H9 (cell line): ENCODE data around the gene MAPK14. TPM values are rescaled to one million over a fixed set of nuclear protein-coding genes. Genes with fewer than 3 reads are reported as not detected.

ENCODE experiments used
- DNase-seq: peaks from one replicate; pipeline ENCODE4 v3.0.0-alpha.2; 2017
- H2AFZ ChIP-seq: one replicate; pipeline ENCODE4 v1.6.1; 2013; ENCODE audit warnings: mild to moderate bottlenecking, low read length, control low read depth, moderate library complexity
- H2AK5ac ChIP-seq: 2 replicates; pipeline ENCODE4 v1.6.1; 2013; ENCODE audit warnings: low read length, control low read depth, mixed read lengths; ENCODE audit not compliant: insufficient read length
- H2BK120ac ChIP-seq: one replicate; pipeline ENCODE4 v1.6.1; 2013; ENCODE audit warnings: low read depth, mild to moderate bottlenecking, low read length, control low read depth, inconsistent platforms; ENCODE audit not compliant: poor library complexity, severe bottlenecking
- H2BK12ac ChIP-seq: 2 replicates; pipeline ENCODE4 v1.6.1; 2013; ENCODE audit warnings: low read length, control low read depth, mixed read lengths, low read depth; ENCODE audit not compliant: insufficient read length
- H2BK15ac ChIP-seq: 2 replicates; pipeline ENCODE4 v1.6.1; 2013; ENCODE audit warnings: low read depth, low read length, control low read depth
- H2BK20ac ChIP-seq: one replicate; pipeline ENCODE4 v1.6.1; 2013; ENCODE audit warnings: low read depth, mild to moderate bottlenecking, low read length, control low read depth, inconsistent platforms; ENCODE audit not compliant: poor library complexity, severe bottlenecking
- H2BK5ac ChIP-seq: 2 replicates; pipeline ENCODE4 v1.6.1; 2013; ENCODE audit warnings: low read length, control low read depth, mixed read lengths; ENCODE audit not compliant: insufficient read length
- H3K14ac ChIP-seq: 2 replicates; pipeline ENCODE4 v1.6.1; 2013; ENCODE audit warnings: low read length, control low read depth; ENCODE audit not compliant: insufficient read depth
- H3K18ac ChIP-seq: 2 replicates; pipeline ENCODE4 v1.6.1; 2013; ENCODE audit warnings: low read depth, mild to moderate bottlenecking, mixed read lengths, low read length, control low read depth; ENCODE audit not compliant: insufficient read length
- H3K23ac ChIP-seq: 2 replicates; pipeline ENCODE4 v1.6.1; 2013; ENCODE audit warnings: low read length, control low read depth, mixed read lengths, low read depth; ENCODE audit not compliant: insufficient read length
- H3K23me2 ChIP-seq: 2 replicates; pipeline ENCODE4 v1.6.1; 2013; ENCODE audit warnings: low read depth, mild to moderate bottlenecking, mixed read lengths, low read length, control low read depth; ENCODE audit not compliant: insufficient read length, poor library complexity, severe bottlenecking
- H3K27ac ChIP-seq: 2 replicates; pipeline ENCODE4 v1.5.1; 2013; ENCODE audit warnings: low read length, control low read depth, mixed read lengths, low read depth; ENCODE audit not compliant: insufficient read length
- H3K27me3 ChIP-seq: 2 replicates; pipeline ENCODE4 v1.6.1; 2013; ENCODE audit warnings: low read length, control low read depth, inconsistent platforms; ENCODE audit not compliant: insufficient read depth
- H3K4ac ChIP-seq: 2 replicates; pipeline ENCODE4 v1.6.1; 2013; ENCODE audit warnings: low read depth, mild to moderate bottlenecking, control low read depth, inconsistent platforms, low read length, moderate library complexity
- H3K4me1 ChIP-seq: 2 replicates; pipeline ENCODE4 v1.6.1; 2013; ENCODE audit warnings: low read length, control low read depth, inconsistent platforms; ENCODE audit not compliant: insufficient read depth
- H3K4me2 ChIP-seq: 2 replicates; pipeline ENCODE4 v1.6.1; 2013; ENCODE audit warnings: low read length, control low read depth, mixed read lengths; ENCODE audit not compliant: insufficient read length, insufficient read depth
- H3K56ac ChIP-seq: 2 replicates; pipeline ENCODE4 v1.6.1; 2013; ENCODE audit warnings: low read depth, mild to moderate bottlenecking, mixed read lengths, low read length, control low read depth; ENCODE audit not compliant: insufficient read length
- H3K79me1 ChIP-seq: 2 replicates; pipeline ENCODE4 v1.6.1; 2013; ENCODE audit warnings: low read depth, mild to moderate bottlenecking, moderate library complexity, low read length, control low read depth, inconsistent platforms; ENCODE audit not compliant: insufficient read depth, poor library complexity, severe bottlenecking
- H3K79me2 ChIP-seq: 2 replicates; pipeline ENCODE4 v1.6.1; 2013; ENCODE audit warnings: low read length, control low read depth, inconsistent platforms; ENCODE audit not compliant: insufficient read depth
- H3K9ac ChIP-seq: 2 replicates; pipeline ENCODE4 v1.6.1; 2013; ENCODE audit warnings: low read length, control low read depth, mixed read lengths; ENCODE audit not compliant: insufficient read length; ENCODE audit errors: extremely low read depth
- H3K9me3 ChIP-seq: one replicate; pipeline ENCODE4 v1.6.1; 2013; ENCODE audit warnings: low read depth, low read length, inconsistent platforms; ENCODE audit not compliant: control insufficient read depth
- H3T11ph ChIP-seq: one replicate; pipeline ENCODE4 v1.6.1; 2013; ENCODE audit warnings: mild to moderate bottlenecking, low read length, control low read depth, inconsistent platforms
- H4K20me1 ChIP-seq: one replicate; pipeline ENCODE4 v1.6.1; 2013; ENCODE audit not compliant: control insufficient read depth, insufficient read length, insufficient read depth
- H4K5ac ChIP-seq: 2 replicates; pipeline ENCODE4 v1.6.1; 2013; ENCODE audit warnings: low read depth, mild to moderate bottlenecking, mixed read lengths, low read length, control low read depth; ENCODE audit not compliant: insufficient read length
- H4K8ac ChIP-seq: replicated peaks from 2 replicates; pipeline ENCODE4 v1.6.1; 2013; ENCODE audit warnings: low read length, control low read depth, mixed read lengths, low read depth; ENCODE audit not compliant: insufficient read length
- H4K91ac ChIP-seq: 2 replicates; pipeline ENCODE4 v1.6.1; 2013; ENCODE audit warnings: low read depth, mild to moderate bottlenecking, moderate library complexity, mixed read lengths, low read length, control low read depth; ENCODE audit not compliant: insufficient read length
- H3K27ac Mint-ChIP-seq, 3 experiments: 2 replicates in 2 of 3; 3 replicates in 1 of 3; pipeline ENCODE4 v1.8.0; 2020 to 2021; ENCODE audit warnings: mixed read lengths in 3 of 3, mild to moderate bottlenecking in 1 of 3, moderate library complexity in 1 of 3
- H3K27me3 Mint-ChIP-seq: 2 replicates; pipeline ENCODE4 v1.8.0; 2021; ENCODE audit warnings: low read depth, mild to moderate bottlenecking, moderate library complexity, mixed read lengths
- H3K36me3 Mint-ChIP-seq, 3 experiments: 2 replicates in 2 of 3; 3 replicates in 1 of 3; pipeline ENCODE4 v1.8.0; 2020 to 2021; ENCODE audit warnings: low read depth in 3 of 3, mixed read lengths in 3 of 3; ENCODE audit not compliant: insufficient read depth in 1 of 3
- H3K4me1 Mint-ChIP-seq, 2 experiments: 2 replicates each; pipeline ENCODE4 v1.8.0; 2020; ENCODE audit warnings: mixed read lengths in 2 of 2
- H3K4me3 Mint-ChIP-seq, 2 experiments: 2 replicates in 1 of 2; 3 replicates in 1 of 2; pipeline ENCODE4 v1.8.0; 2020 to 2021; ENCODE audit warnings: mild to moderate bottlenecking in 2 of 2, mixed read lengths in 2 of 2, moderate library complexity in 1 of 2
- H3K9me3 Mint-ChIP-seq, 2 experiments: 2 replicates in 1 of 2; 3 replicates in 1 of 2; pipeline ENCODE4 v1.8.0; 2020; ENCODE audit warnings: mild to moderate bottlenecking in 2 of 2, mixed read lengths in 2 of 2, moderate library complexity in 1 of 2
- WGBS: extraction: QIAGEN DNeasy Blood & Tissue Kit; methylation state at CpG from one replicate; pipeline ENCODE4 v1.1.7; 2013; ENCODE audit warnings: missing lambda C conversion rate, low lambda C conversion rate, mixed read lengths; ENCODE audit not compliant: insufficient read length; ENCODE audit errors: extremely low coverage; 5-methylcytosine and 5-hydroxymethylcytosine counted together
- total RNA-seq: library from RNA; stranded (reverse); gene quantifications from 2 replicates; pipeline ENCODE4 v1.2.1, GENCODE V29; 2021
- TF ChIP-seq, protein P1 (sequence below): fragments of 200-600 bp; sonication (generic); conservative IDR thresholded peaks from 3 replicates; pipeline ENCODE4 v1.8.0; 2021; ENCODE audit warnings: antibody characterized with exemption, mild to moderate bottlenecking

The MAPK14 gene
- total RNA-seq, 1 experiment from 2014 or later = 40.5 TPM

DNA sequence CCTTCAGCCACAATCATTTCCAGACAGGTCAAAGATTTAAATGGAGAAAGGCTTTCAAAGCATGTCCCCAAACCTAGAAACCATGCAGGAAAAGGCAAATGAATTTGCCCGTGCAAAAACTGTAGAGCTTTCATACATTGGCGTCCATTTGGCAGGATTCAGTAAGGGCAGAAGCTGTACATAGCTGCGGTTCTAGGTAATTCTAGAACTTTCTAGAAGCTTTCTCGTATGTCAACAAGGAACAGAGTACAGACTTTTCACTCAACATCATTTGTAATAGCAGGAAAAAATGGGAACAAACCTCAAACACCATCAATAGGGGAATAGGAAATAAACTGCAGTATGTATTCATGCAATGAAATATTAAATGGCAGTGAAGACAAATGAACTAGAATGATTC lies 91.6 kb downstream of the MAPK14 start:
- Histone ChIP-seq H2BK5ac (no peak overlapping the region), H3K79me2 (no peaks in the 10 kb centered on the region), H3K4me2 (no peak overlapping the region), H3K27me3 (no peaks in the 10 kb centered on the region), H2BK120ac (no peak overlapping the region), H2AK5ac (no peak overlapping the region), H3K9ac (no peak overlapping the region), H2BK12ac (no peak overlapping the region), H3K14ac (no peak overlapping the region), H2BK15ac (no peak overlapping the region), H4K91ac (no peak overlapping the region), H3T11ph (no peak overlapping the region), H3K18ac (no peak overlapping the region), H4K5ac (no peak overlapping the region), H3K27ac (no peak overlapping the region), H2BK20ac (no peak overlapping the region), H3K56ac (no peak overlapping the region), H2AFZ (no peak overlapping the region), H4K8ac (no peak overlapping the region), H4K20me1 (no peaks in the 10 kb centered on the region), H3K23me2 (no peaks in the 10 kb centered on the region), H3K9me3 (no peaks in the 10 kb centered on the region), H3K4ac (no peak overlapping the region), H3K4me1 (peaks cover 4% of the 10 kb centered on the region), H3K23ac (no peak overlapping the region), H3K79me1 (no peaks in the 10 kb centered on the region)
- whole genome bisulfite sequencing = no CpG with 5 or more reads among the region's 4 CpGs
- no peak overlapping the region for H3K4me3 Mint-ChIP-seq
- H3K36me3 Mint-ChIP-seq = peaks cover 0 to 3% (median 0%) of the 10 kb centered on the region in 3 experiments; a peak in 3 of 7 replicates
- H3K27me3 Mint-ChIP-seq = peaks cover 2% of the 10 kb centered on the region; the same call in 1 of the 2 replicates
- H3K4me1 Mint-ChIP-seq = peaks cover 23 to 25% of the 10 kb centered on the region in 2 experiments
- TF ChIP-seq, protein P1, sequence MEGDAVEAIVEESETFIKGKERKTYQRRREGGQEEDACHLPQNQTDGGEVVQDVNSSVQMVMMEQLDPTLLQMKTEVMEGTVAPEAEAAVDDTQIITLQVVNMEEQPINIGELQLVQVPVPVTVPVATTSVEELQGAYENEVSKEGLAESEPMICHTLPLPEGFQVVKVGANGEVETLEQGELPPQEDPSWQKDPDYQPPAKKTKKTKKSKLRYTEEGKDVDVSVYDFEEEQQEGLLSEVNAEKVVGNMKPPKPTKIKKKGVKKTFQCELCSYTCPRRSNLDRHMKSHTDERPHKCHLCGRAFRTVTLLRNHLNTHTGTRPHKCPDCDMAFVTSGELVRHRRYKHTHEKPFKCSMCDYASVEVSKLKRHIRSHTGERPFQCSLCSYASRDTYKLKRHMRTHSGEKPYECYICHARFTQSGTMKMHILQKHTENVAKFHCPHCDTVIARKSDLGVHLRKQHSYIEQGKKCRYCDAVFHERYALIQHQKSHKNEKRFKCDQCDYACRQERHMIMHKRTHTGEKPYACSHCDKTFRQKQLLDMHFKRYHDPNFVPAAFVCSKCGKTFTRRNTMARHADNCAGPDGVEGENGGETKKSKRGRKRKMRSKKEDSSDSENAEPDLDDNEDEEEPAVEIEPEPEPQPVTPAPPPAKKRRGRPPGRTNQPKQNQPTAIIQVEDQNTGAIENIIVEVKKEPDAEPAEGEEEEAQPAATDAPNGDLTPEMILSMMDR = no peak
- no peak for DNase-seq
- no peaks in the 10 kb centered on the region for H3K9me3 Mint-ChIP-seq
- H3K27ac Mint-ChIP-seq = no peak overlapping the region
